ENCODE data around the gene UBE4B.
"Not testable (repeated sequence)": the region's sequence is repeated elsewhere in the genome, so short reads cannot be mapped to it uniquely, and the experiment has no call there.

The UBE4B gene

GRCh38 chr1:10209905-10210810 lies 177.4 kb downstream of the UBE4B start, which contains the start of gene KIF1B:
Gene KIF1B, plus strand, starts transcription at chr1:10210570. Its CDS starts 21,759 bp downstream, at chr1:10232329.
- Mint-ChIP-seq H3K27ac (peak within 1 kb of the TSS; percentile 89), H3K4me1 (peaks cover 31% of the 10 kb centered on the region), H3K9me3 (no peaks in the 10 kb centered on the region), H3K4me3 (peak within 1 kb of the TSS; percentile 87), H3K36me3 (no peaks in the 10 kb centered on the region)
- peak; percentile 99 for ATAC-seq
- peak; percentile 99 for DNase-seq (ENCODE audit: low spot score in 2 of 2)

- H3K27ac Mint-ChIP-seq, result peak overlapping the region; percentile 40
- H3K36me3 Mint-ChIP-seq, result no peaks in the 10 kb centered on the region
- peak overlapping the region; percentile 69 for H3K4me3 Mint-ChIP-seq
- DNase-seq (ENCODE audit: low spot score in 2 of 2), result peak; percentile 7 to 61
- ATAC-seq, result no peak
- no peaks in the 10 kb centered on the region for H3K9me3 Mint-ChIP-seq
- H3K4me1 Mint-ChIP-seq, result peaks cover 41% of the 10 kb centered on the region
Observed at GRCh38 chr1:10210841-10211804, 178.4 kb downstream of the UBE4B start.

GRCh38 chr1:10211805-10212410 lies 179.2 kb downstream of the UBE4B start:
- Mint-ChIP-seq H3K4me3 (peak overlapping the region; percentile 69), H3K36me3 (no peaks in the 10 kb centered on the region), H3K9me3 (no peaks in the 10 kb centered on the region), H3K4me1 (peaks cover 48% of the 10 kb centered on the region), H3K27ac (peak overlapping the region; percentile 40)
- ATAC-seq (peak; percentile 1), DNase-seq (ENCODE audit: low spot score in 2 of 2) (no peak)

- peak overlapping the region; percentile 6 for H3K27ac Mint-ChIP-seq
- peak overlapping the region; percentile 69 for H3K4me3 Mint-ChIP-seq
- no peaks in the 10 kb centered on the region for H3K36me3 Mint-ChIP-seq
- H3K4me1 Mint-ChIP-seq, result peaks cover 51% of the 10 kb centered on the region
- DNase-seq (ENCODE audit: low spot score in 2 of 2) (no peak), ATAC-seq (no peak)
- no peaks in the 10 kb centered on the region for H3K9me3 Mint-ChIP-seq
Observed at GRCh38 chr1:10212476-10212875, 179.7 kb downstream of the UBE4B start.

- no peak overlapping the region for H3K27ac Mint-ChIP-seq
- ATAC-seq, result no peak
- H3K9me3 Mint-ChIP-seq, result no peaks in the 10 kb centered on the region
- H3K4me1 Mint-ChIP-seq, result peaks cover 58% of the 10 kb centered on the region
- DNase-seq (ENCODE audit: low spot score in 2 of 2), result no peak
- no peak overlapping the region for H3K4me3 Mint-ChIP-seq
- no peaks in the 10 kb centered on the region for H3K36me3 Mint-ChIP-seq
Observed at GRCh38 chr1:10213186-10213705, 180.5 kb downstream of the UBE4B start.

GRCh38 chr1:10216090-10216749 lies 183.5 kb downstream of the UBE4B start:
- Mint-ChIP-seq H3K4me3 (peak overlapping the region; percentile 38), H3K36me3 (no peaks in the 10 kb centered on the region), H3K9me3 (no peaks in the 10 kb centered on the region), H3K27ac (no peak overlapping the region), H3K4me1 (peaks cover 51% of the 10 kb centered on the region)
- DNase-seq (ENCODE audit: low spot score in 2 of 2) (no peak), ATAC-seq (no peak)

GRCh38 chr1:10217748-10218441 lies 185.1 kb downstream of the UBE4B start:
- no peaks in the 10 kb centered on the region for H3K9me3 Mint-ChIP-seq
- H3K4me1 Mint-ChIP-seq, result peaks cover 37% of the 10 kb centered on the region
- ATAC-seq (peak; percentile 71), DNase-seq (ENCODE audit: low spot score in 2 of 2) (no peak)
- no peak overlapping the region for H3K4me3 Mint-ChIP-seq
- no peaks in the 10 kb centered on the region for H3K36me3 Mint-ChIP-seq
- no peak overlapping the region for H3K27ac Mint-ChIP-seq

GRCh38 chr1:10220200-10220599 lies 187.4 kb downstream of the UBE4B start:
- Mint-ChIP-seq H3K9me3 (no peaks in the 10 kb centered on the region), H3K36me3 (no peaks in the 10 kb centered on the region), H3K4me1 (peaks cover 29% of the 10 kb centered on the region), H3K27ac (no peak overlapping the region), H3K4me3 (no peak overlapping the region)
- ATAC-seq (no peak), DNase-seq (ENCODE audit: low spot score in 2 of 2) (no peak)

- H3K4me1 Mint-ChIP-seq, result peaks cover 25% of the 10 kb centered on the region
- H3K27ac Mint-ChIP-seq; H3K9me3 Mint-ChIP-seq; H3K36me3 Mint-ChIP-seq; DNase-seq (ENCODE audit: low spot score in 2 of 2); ATAC-seq; H3K4me3 Mint-ChIP-seq: not testable (repeated sequence)
Observed at GRCh38 chr1:10220657-10221056, 187.9 kb downstream of the UBE4B start.

- Mint-ChIP-seq H3K27ac (no peak overlapping the region), H3K36me3 (no peaks in the 10 kb centered on the region), H3K9me3 (no peaks in the 10 kb centered on the region), H3K4me1 (no peaks in the 10 kb centered on the region), H3K4me3 (no peak overlapping the region)
- DNase-seq (ENCODE audit: low spot score in 2 of 2) (no peak), ATAC-seq (no peak)
Observed at GRCh38 chr1:10225573-10225972, 192.8 kb downstream of the UBE4B start.

- no peaks in the 10 kb centered on the region for H3K36me3 Mint-ChIP-seq
- no peak for ATAC-seq
- no peak for DNase-seq (ENCODE audit: low spot score in 2 of 2)
- no peaks in the 10 kb centered on the region for H3K9me3 Mint-ChIP-seq
- no peak overlapping the region for H3K4me3 Mint-ChIP-seq
- H3K4me1 Mint-ChIP-seq, result no peaks in the 10 kb centered on the region
- H3K27ac Mint-ChIP-seq, result no peak overlapping the region
Observed at GRCh38 chr1:10228528-10228927, 195.8 kb downstream of the UBE4B start.

GRCh38 chr1:10229903-10230302 lies 197.1 kb downstream of the UBE4B start:
- DNase-seq (ENCODE audit: low spot score in 2 of 2) (no peak), ATAC-seq (no peak)
- H3K9me3 Mint-ChIP-seq, result no peaks in the 10 kb centered on the region
- peaks cover 8% of the 10 kb centered on the region for H3K36me3 Mint-ChIP-seq
- no peaks in the 10 kb centered on the region for H3K4me1 Mint-ChIP-seq
- no peak overlapping the region for H3K27ac Mint-ChIP-seq
- H3K4me3 Mint-ChIP-seq, result no peak overlapping the region

Measured in stimulated activated effector memory CD8-positive, alpha-beta T cell treated with anti-CD3 and anti-CD28 coated beads, Interleukin-12 subunit alpha, Interleukin-12 subunit beta, amount 100 ng/mL, for 72 hours (primary cell).